HCT116 (cell line): ENCODE results near the gene RBMS1.

Experiments
- ELF1 ChIP-seq: IDR thresholded peaks from 2 replicates; pipeline ENCODE4 v1.6.1; 2012; ENCODE audit warnings: low read depth, borderline replicate concordance
- TF ChIP-seq, protein P1 (sequence below): IDR thresholded peaks from 2 replicates; pipeline ENCODE4 v1.6.1; 2012

DNA sequence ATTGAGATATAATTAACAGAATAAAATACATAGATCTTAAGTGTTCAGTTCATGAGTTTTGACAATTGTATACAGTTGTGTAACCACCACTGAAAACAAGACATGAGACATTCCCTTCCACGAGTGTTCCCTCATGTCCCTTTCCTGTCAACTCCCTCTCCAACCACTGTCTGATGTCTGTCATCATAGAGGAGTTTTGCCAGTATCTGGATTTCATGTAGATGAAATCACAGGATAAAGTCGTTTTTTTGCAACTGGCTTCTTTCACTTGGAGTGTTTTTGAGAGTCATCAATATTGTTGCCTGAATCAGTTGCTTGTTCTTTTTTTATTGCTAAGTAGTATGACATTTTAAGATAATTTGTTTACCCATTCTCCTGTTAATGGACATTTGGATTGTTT is 52.7 kb downstream of the RBMS1 start:
- TF ChIP-seq, protein P1, sequence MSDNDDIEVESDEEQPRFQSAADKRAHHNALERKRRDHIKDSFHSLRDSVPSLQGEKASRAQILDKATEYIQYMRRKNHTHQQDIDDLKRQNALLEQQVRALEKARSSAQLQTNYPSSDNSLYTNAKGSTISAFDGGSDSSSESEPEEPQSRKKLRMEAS = no peak
- no peak for TF ChIP-seq ELF1
